Activated CD8-positive, alpha-beta T cell treated with anti-CD3 and anti-CD28 coated beads for 36 hours (primary cell): ENCODE data around the gene CTTN. TPM values are rescaled to one million over a fixed set of nuclear protein-coding genes. Genes with fewer than 3 reads are reported as not detected.

Experiments used
- ATAC-seq: fragments of 200-7000 bp; cut with Tn5 transposase; one replicate; pipeline ENCODE4 v1.10.0; 2021; ENCODE audit warnings: mild to moderate bottlenecking, moderate library complexity
- CTCF ChIA-PET: fragments of 350-600 bp; sonication (Branson Sonifier 250); formaldehyde crosslinking; loops from one replicate; lab custom pipeline; 2021; ENCODE audit warnings: antibody characterized with exemption; lab: Charles Lee
- POLR2A ChIA-PET: fragments of 350-600 bp; sonication (Branson Sonifier 250); formaldehyde crosslinking; loops from one replicate; lab custom pipeline; 2021; ENCODE audit warnings: antibody characterized with exemption; lab: Charles Lee
- DNase-seq: peaks from one replicate; pipeline ENCODE4 v3.0.0-alpha.2; 2020
- H3K27ac Mint-ChIP-seq: one replicate; pipeline ENCODE4 v1.8.0; 2021; ENCODE audit warnings: mild to moderate bottlenecking, mixed read lengths
- H3K27me3 Mint-ChIP-seq: one replicate; pipeline ENCODE4 v1.8.0; 2021; ENCODE audit warnings: mixed read lengths
- H3K36me3 Mint-ChIP-seq: one replicate; pipeline ENCODE4 v1.8.0; 2021; ENCODE audit warnings: low read depth, mixed read lengths
- H3K4me1 Mint-ChIP-seq: one replicate; pipeline ENCODE4 v1.8.0; 2021; ENCODE audit warnings: low read depth, mixed read lengths
- H3K4me3 Mint-ChIP-seq: one replicate; pipeline ENCODE4 v1.8.0; 2021; ENCODE audit warnings: mild to moderate bottlenecking, moderate library complexity, mixed read lengths
- H3K9me3 Mint-ChIP-seq: one replicate; pipeline ENCODE4 v1.8.0; 2021; ENCODE audit warnings: mixed read lengths
- intact Hi-C: fragments of 100-400 bp; cut with micrococcal nuclease; formaldehyde crosslinking; loops from one replicate; pipeline ENCODE4 v1.10.0; 2022
- total RNA-seq, 2 experiments: library from RNA; stranded (reverse); gene quantifications; one replicate each; pipeline ENCODE4 v1.2.3, GENCODE V29; 2021
- TF ChIP-seq, protein P1 (sequence below): fragments of 200-600 bp; IDR thresholded peaks from one replicate; pipeline ENCODE4 v1.8.0; 2022; ENCODE audit warnings: antibody characterized with exemption, mild to moderate bottlenecking

CTTN gene
- total RNA-seq, 2 experiments from 2014 or later = 8.6 to 9.9 TPM

DNA sequence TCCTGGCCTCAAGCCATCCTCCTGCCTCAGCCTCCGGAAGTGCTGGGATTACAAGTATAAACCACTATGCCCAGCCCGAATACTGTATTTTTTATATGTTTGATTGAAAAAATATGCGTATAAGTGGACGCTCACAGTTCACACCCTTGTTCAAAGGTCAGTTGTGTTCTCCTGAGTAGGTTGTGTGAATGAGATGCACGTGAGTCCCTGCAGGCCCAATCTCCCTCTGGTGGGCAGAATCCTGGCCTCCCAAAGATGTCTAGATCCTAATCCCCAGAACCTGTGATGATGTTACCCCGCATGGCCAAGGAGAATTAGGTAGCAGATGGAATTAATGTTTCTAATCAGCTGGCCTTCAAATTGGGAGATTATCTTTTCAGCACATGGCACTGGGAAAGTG lies 41.9 kb downstream of the CTTN start:
- Mint-ChIP-seq H3K4me1 (no peaks in the 10 kb centered on the region), H3K9me3 (no peaks in the 10 kb centered on the region), H3K27ac (no peak overlapping the region), H3K36me3 (no peaks in the 10 kb centered on the region), H3K4me3 (no peak overlapping the region), H3K27me3 (peaks cover 16% of the 10 kb centered on the region)
- DNase-seq (no peak), ATAC-seq (no peak)
- ChIA-PET POLR2A (no interaction called here), CTCF (interaction anchor here (1.0 kb wide), 1 partner anchor 31 kb away, joined by 3 read pairs; no protein-coding TSS in a partner anchor)
- TF ChIP-seq, protein P1, sequence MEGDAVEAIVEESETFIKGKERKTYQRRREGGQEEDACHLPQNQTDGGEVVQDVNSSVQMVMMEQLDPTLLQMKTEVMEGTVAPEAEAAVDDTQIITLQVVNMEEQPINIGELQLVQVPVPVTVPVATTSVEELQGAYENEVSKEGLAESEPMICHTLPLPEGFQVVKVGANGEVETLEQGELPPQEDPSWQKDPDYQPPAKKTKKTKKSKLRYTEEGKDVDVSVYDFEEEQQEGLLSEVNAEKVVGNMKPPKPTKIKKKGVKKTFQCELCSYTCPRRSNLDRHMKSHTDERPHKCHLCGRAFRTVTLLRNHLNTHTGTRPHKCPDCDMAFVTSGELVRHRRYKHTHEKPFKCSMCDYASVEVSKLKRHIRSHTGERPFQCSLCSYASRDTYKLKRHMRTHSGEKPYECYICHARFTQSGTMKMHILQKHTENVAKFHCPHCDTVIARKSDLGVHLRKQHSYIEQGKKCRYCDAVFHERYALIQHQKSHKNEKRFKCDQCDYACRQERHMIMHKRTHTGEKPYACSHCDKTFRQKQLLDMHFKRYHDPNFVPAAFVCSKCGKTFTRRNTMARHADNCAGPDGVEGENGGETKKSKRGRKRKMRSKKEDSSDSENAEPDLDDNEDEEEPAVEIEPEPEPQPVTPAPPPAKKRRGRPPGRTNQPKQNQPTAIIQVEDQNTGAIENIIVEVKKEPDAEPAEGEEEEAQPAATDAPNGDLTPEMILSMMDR = no peak
- intact Hi-C loops = no loop called here

DNA sequence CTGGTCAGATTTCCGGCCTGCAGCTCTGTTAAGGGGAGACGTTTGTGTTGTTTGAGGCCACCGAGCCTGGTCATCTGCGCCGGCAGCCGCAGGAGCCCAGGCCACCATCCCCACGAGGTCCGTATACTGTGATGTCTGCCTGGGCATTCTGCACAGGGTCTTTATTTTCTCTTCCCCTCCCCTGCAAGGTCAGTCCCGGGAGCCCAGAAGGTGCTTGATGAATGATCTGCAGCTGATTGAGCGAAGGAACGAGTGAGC lies 45.4 kb downstream of the CTTN start:
- Mint-ChIP-seq H3K27me3 (peaks cover 22% of the 10 kb centered on the region), H3K9me3 (peaks cover 7% of the 10 kb centered on the region), H3K27ac (no peak overlapping the region), H3K4me1 (no peaks in the 10 kb centered on the region), H3K36me3 (peaks cover 4% of the 10 kb centered on the region), H3K4me3 (no peak overlapping the region)
- POLR2A ChIA-PET = no interaction called here
- TF ChIP-seq, protein P1 = no peak
- intact Hi-C loops = no loop called here
- CTCF ChIA-PET = interaction anchor here (1.2 kb wide), 1 partner anchor 17 kb away, joined by 3 read pairs; no protein-coding TSS in a partner anchor
- ATAC-seq (no peak), DNase-seq (no peak)

DNA sequence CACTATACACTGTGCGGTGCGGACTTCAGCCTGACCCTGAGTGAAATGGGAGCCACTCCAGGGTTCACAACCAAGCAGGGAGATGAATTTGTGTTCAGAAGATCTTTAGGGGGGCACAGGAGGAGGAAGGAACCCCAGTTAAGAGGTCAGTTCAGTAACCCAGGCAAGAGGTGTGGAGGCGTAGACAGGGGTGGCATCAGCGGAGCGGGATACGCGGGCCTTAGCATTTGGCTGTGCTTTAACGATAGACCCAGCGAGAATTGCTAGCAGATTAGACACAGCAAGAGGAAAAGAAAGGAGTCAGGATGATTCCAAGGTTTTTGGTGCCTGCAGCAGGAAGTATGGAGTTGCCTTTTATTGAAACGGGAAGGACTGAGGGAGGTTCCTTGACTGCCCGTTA lies 46.8 kb downstream of the CTTN start:
- intact Hi-C loops = no loop called here
- no peaks in the 10 kb centered on the region for H3K4me1 Mint-ChIP-seq
- no peak overlapping the region for H3K4me3 Mint-ChIP-seq
- DNase-seq (no peak), ATAC-seq (no peak)
- peaks cover 19% of the 10 kb centered on the region for H3K27me3 Mint-ChIP-seq
- POLR2A ChIA-PET = no interaction called here
- CTCF ChIA-PET = no interaction called here
- peaks cover 7% of the 10 kb centered on the region for H3K36me3 Mint-ChIP-seq
- peaks cover 20% of the 10 kb centered on the region for H3K9me3 Mint-ChIP-seq
- TF ChIP-seq, protein P1 = no peak
- no peak overlapping the region for H3K27ac Mint-ChIP-seq

DNA sequence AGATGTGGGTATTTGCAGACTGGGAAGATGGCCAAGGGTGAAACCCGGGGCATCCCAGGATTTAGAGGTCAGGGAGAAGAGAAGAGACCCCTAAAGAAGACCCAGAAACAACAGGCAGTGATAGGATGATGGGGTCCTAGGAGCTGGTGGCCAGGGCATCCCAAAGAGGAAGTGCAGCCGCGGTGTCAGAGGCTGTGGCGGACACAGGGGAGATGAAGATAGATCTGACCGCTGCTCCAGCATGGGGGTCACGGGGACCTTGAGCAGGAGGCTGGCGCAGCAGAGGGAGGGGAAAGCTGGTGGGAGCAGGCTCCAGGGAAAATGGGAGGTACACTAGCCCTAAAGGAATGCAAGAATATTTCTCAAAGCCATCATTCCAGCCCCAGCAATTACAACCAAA lies 47.3 kb downstream of the CTTN start:
- POLR2A ChIA-PET = no interaction called here
- peaks cover 25% of the 10 kb centered on the region for H3K9me3 Mint-ChIP-seq
- H3K36me3 Mint-ChIP-seq = peaks cover 7% of the 10 kb centered on the region
- CTCF ChIA-PET = no interaction called here
- DNase-seq (no peak), ATAC-seq (no peak)
- TF ChIP-seq, protein P1 = no peak
- no peak overlapping the region for H3K4me3 Mint-ChIP-seq
- intact Hi-C loops = no loop called here
- no peak overlapping the region for H3K27ac Mint-ChIP-seq
- peaks cover 17% of the 10 kb centered on the region for H3K27me3 Mint-ChIP-seq
- no peaks in the 10 kb centered on the region for H3K4me1 Mint-ChIP-seq

DNA sequence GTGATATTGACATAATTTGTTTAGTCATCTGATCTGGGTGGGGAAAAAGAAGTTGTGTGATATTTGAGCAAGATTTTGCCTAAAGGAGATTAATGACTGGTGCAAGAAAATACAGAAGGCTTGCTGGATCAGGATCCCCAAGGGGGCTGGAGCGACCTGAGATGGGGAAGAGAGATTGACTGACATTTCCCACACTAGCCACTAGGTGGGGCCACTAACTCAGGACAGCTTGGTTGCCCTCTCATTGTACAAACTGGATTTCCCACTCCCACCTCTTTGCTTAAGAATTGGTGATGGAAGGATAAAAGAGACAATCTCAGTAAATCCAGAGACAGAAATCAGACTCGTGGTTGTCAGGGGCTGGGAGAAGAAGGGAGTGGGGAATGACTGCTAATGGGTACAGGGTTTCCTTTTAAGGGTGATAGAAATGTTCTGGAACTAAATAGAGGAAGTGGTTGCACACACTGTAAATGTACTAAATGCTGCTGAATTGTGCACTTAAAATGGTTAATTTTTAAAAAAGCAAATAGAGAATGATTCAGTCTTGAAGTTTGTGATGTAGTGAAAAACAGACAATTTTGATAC lies 50.7 kb downstream of the CTTN start:
- CTCF ChIA-PET = interaction anchor here (1.1 kb wide), 1 partner anchor 17 kb away, joined by 3 read pairs; no protein-coding TSS in a partner anchor
- no peak for DNase-seq
- Mint-ChIP-seq H3K9me3 (peaks cover 26% of the 10 kb centered on the region), H3K27me3 (peaks cover 7% of the 10 kb centered on the region), H3K27ac (no peak overlapping the region), H3K4me3 (no peak overlapping the region), H3K4me1 (no peaks in the 10 kb centered on the region), H3K36me3 (peaks cover 7% of the 10 kb centered on the region)
- POLR2A ChIA-PET = interaction anchor here (0.7 kb wide), 1 partner anchor 1003 kb away, joined by 3 read pairs; no protein-coding TSS in a partner anchor
- ATAC-seq = no peak
- intact Hi-C loops = no loop called here
- TF ChIP-seq, protein P1 = peak; percentile 84
